ENCODE data around the gene ZNF268. TPM values are rescaled to one million over a fixed set of nuclear protein-coding genes. Genes with fewer than 3 reads are reported as not detected.

The ZNF268 gene
- total RNA-seq, 1 donor from 2014 or later, result 32.4 TPM

DNA sequence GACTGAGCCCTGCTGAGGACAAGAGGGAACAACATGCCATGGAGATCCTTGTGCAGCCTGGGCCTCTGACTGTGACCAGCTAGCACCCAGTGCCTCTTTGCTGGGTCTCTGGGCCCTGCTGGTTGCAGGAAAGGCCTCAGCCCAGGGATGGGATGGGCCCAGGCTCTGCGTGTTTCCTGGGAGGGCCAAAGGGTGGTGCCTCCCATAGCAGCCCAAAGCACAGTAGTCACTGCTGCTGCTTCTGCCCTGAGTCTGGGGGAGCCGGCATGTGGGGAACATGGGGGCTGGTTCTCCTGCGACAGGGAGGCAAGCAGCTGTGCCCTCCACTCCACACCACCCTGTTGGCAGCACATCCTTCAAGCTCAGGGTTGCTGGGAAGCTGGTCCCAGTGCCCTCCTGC, 35.9 kb downstream of the ZNF268 start:
- Mint-ChIP-seq H3K4me3 (no peak overlapping the region), H3K27me3 (no peaks in the 10 kb centered on the region), H3K27ac (no peak overlapping the region), H3K4me1 (ENCODE audit: unreplicated experiment) (no peaks in the 10 kb centered on the region), H3K9me3 (peaks cover 17% of the 10 kb centered on the region), H3K36me3 (no peaks in the 10 kb centered on the region)
- TF ChIP-seq, protein P1, sequence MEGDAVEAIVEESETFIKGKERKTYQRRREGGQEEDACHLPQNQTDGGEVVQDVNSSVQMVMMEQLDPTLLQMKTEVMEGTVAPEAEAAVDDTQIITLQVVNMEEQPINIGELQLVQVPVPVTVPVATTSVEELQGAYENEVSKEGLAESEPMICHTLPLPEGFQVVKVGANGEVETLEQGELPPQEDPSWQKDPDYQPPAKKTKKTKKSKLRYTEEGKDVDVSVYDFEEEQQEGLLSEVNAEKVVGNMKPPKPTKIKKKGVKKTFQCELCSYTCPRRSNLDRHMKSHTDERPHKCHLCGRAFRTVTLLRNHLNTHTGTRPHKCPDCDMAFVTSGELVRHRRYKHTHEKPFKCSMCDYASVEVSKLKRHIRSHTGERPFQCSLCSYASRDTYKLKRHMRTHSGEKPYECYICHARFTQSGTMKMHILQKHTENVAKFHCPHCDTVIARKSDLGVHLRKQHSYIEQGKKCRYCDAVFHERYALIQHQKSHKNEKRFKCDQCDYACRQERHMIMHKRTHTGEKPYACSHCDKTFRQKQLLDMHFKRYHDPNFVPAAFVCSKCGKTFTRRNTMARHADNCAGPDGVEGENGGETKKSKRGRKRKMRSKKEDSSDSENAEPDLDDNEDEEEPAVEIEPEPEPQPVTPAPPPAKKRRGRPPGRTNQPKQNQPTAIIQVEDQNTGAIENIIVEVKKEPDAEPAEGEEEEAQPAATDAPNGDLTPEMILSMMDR (conservative IDR thresholded peaks at IDR 0.05), result no peak
- DNase-seq (ENCODE audit: extremely low spot score, unreplicated experiment), result no peak

- Mint-ChIP-seq H3K4me3 (no peak overlapping the region), H3K4me1 (ENCODE audit: unreplicated experiment) (no peaks in the 10 kb centered on the region), H3K27ac (no peak overlapping the region), H3K27me3 (no peaks in the 10 kb centered on the region), H3K36me3 (no peaks in the 10 kb centered on the region), H3K9me3 (peaks cover 17% of the 10 kb centered on the region)
- TF ChIP-seq, protein P1 (conservative IDR thresholded peaks at IDR 0.05), result no peak
- DNase-seq (ENCODE audit: extremely low spot score, unreplicated experiment), result no peak
These were observed 39.2 kb downstream of the ZNF268 start for GRCh38 chr12:133220521-133220920.

GRCh38 chr12:133221241-133221640, 39.9 kb downstream of the ZNF268 start:
- no peaks in the 10 kb centered on the region for H3K36me3 Mint-ChIP-seq
- no peaks in the 10 kb centered on the region for H3K4me1 Mint-ChIP-seq (ENCODE audit: unreplicated experiment)
- no peak overlapping the region for H3K4me3 Mint-ChIP-seq
- no peak for DNase-seq (ENCODE audit: extremely low spot score, unreplicated experiment)
- TF ChIP-seq, protein P1 (conservative IDR thresholded peaks at IDR 0.05), result no peak
- H3K27ac Mint-ChIP-seq, result no peak overlapping the region
- no peaks in the 10 kb centered on the region for H3K27me3 Mint-ChIP-seq
- peaks cover 17% of the 10 kb centered on the region for H3K9me3 Mint-ChIP-seq

GRCh38 chr12:133222211-133222610, 40.9 kb downstream of the ZNF268 start:
- Mint-ChIP-seq H3K9me3 (peaks cover 17% of the 10 kb centered on the region), H3K27me3 (no peaks in the 10 kb centered on the region), H3K4me3 (no peak overlapping the region), H3K36me3 (no peaks in the 10 kb centered on the region), H3K4me1 (ENCODE audit: unreplicated experiment) (no peaks in the 10 kb centered on the region), H3K27ac (no peak overlapping the region)
- TF ChIP-seq, protein P1 (conservative IDR thresholded peaks at IDR 0.05), result no peak
- DNase-seq (ENCODE audit: extremely low spot score, unreplicated experiment), result no peak

GRCh38 chr12:133225527-133225926, 44.2 kb downstream of the ZNF268 start:
- Mint-ChIP-seq H3K27ac (no peak overlapping the region), H3K27me3 (no peaks in the 10 kb centered on the region), H3K4me3 (no peak overlapping the region), H3K9me3 (peaks cover 19% of the 10 kb centered on the region), H3K4me1 (ENCODE audit: unreplicated experiment) (no peaks in the 10 kb centered on the region), H3K36me3 (no peaks in the 10 kb centered on the region)
- no peak for DNase-seq (ENCODE audit: extremely low spot score, unreplicated experiment)
- TF ChIP-seq, protein P1 (conservative IDR thresholded peaks at IDR 0.05), result no peak

- Mint-ChIP-seq H3K36me3 (no peaks in the 10 kb centered on the region), H3K4me3 (no peak overlapping the region), H3K4me1 (ENCODE audit: unreplicated experiment) (no peaks in the 10 kb centered on the region), H3K27me3 (no peaks in the 10 kb centered on the region), H3K27ac (no peak overlapping the region), H3K9me3 (peaks cover 19% of the 10 kb centered on the region)
- DNase-seq (ENCODE audit: extremely low spot score, unreplicated experiment), result no peak
- TF ChIP-seq, protein P1 (conservative IDR thresholded peaks at IDR 0.05), result no peak
These were observed 45.4 kb downstream of the ZNF268 start for GRCh38 chr12:133226690-133227089.

All from type B pancreatic cell (in vitro differentiated cells).